ENCODE results near the gene TFB2M. TPM values are rescaled to one million over a fixed set of nuclear protein-coding genes. Genes with fewer than 3 reads are reported as not detected.
A peak's percentile ranks its signal among the peaks of the same experiment; 100 is the strongest.

The TFB2M gene
- total and polyA plus RNA-seq, 2 donors, result 11.6 to 11.7 TPM

GRCh38 chr1:246506674-246507481 lies 59.2 kb downstream of the TFB2M start, which contains the start of gene SMYD3:
TSS of gene SMYD3 (minus strand) at chr1:246507279.
- Histone ChIP-seq H3K9me3 (ENCODE audit: control insufficient read depth in 2 of 2, insufficient read depth in 1 of 2, low read length in 1 of 2) (no peaks in the 10 kb centered on the region), H3K4me1 (ENCODE audit: control insufficient read depth in 2 of 2, insufficient read depth in 2 of 2, low read length in 2 of 2) (peaks cover 7 to 13% of the 10 kb centered on the region in 2 donors), H3K27ac (ENCODE audit: low read depth in 1 of 2, low read length in 1 of 2) (peak within 1 kb of the TSS; percentile 20 to 78), H3K27me3 (ENCODE audit: control insufficient read depth in 2 of 2, insufficient read depth in 1 of 2, low read length in 1 of 2) (no peaks in the 10 kb centered on the region), H3K4me3 (ENCODE audit: low read length in 2 of 2) (peak within 1 kb of the TSS; percentile 64 to 82), H3K36me3 (ENCODE audit: control insufficient read depth in 2 of 2, insufficient read depth in 2 of 2, low read length in 1 of 2) (peaks cover 0 to 3% of the 10 kb centered on the region in 2 donors)
- under 1% methylated on average over 78 of the region's 79 CpGs for WGBS
- peak; percentile 61 to 90 (median 76) for DNase-seq (ENCODE audit: low read depth in 6 of 9, low spot score in 9 of 9)

GRCh38 chr1:246506367-246506673 lies 59.7 kb downstream of the TFB2M start:
- no peak overlapping the region for H3K27ac ChIP-seq (ENCODE audit: low read depth in 1 of 2, low read length in 1 of 2)
- H3K4me3 ChIP-seq (ENCODE audit: low read length in 2 of 2), result peak overlapping the region; percentile 64 to 82
- peaks cover 7 to 13% of the 10 kb centered on the region in 2 donors for H3K4me1 ChIP-seq (ENCODE audit: control insufficient read depth in 2 of 2, insufficient read depth in 2 of 2, low read length in 2 of 2)
- H3K9me3 ChIP-seq (ENCODE audit: control insufficient read depth in 2 of 2, insufficient read depth in 1 of 2, low read length in 1 of 2), result no peaks in the 10 kb centered on the region
- DNase-seq (ENCODE audit: low read depth in 6 of 9, low spot score in 9 of 9), result no peak
- H3K27me3 ChIP-seq (ENCODE audit: control insufficient read depth in 2 of 2, insufficient read depth in 1 of 2, low read length in 1 of 2), result no peaks in the 10 kb centered on the region
- WGBS, result 7% methylated on average over 9 of the region's 9 CpGs
- peaks cover 0 to 3% of the 10 kb centered on the region in 2 donors for H3K36me3 ChIP-seq (ENCODE audit: control insufficient read depth in 2 of 2, insufficient read depth in 2 of 2, low read length in 1 of 2)

- no peaks in the 10 kb centered on the region for H3K27me3 ChIP-seq (ENCODE audit: control insufficient read depth in 2 of 2, insufficient read depth in 1 of 2, low read length in 1 of 2)
- H3K36me3 ChIP-seq (ENCODE audit: control insufficient read depth in 2 of 2, insufficient read depth in 2 of 2, low read length in 1 of 2), result peaks cover 0 to 3% of the 10 kb centered on the region in 2 donors
- H3K4me3 ChIP-seq (ENCODE audit: low read length in 2 of 2), result no peak overlapping the region
- no peak overlapping the region for H3K27ac ChIP-seq (ENCODE audit: low read depth in 1 of 2, low read length in 1 of 2)
- 90% methylated on average over 7 of the region's 7 CpGs for WGBS
- no peaks in the 10 kb centered on the region for H3K9me3 ChIP-seq (ENCODE audit: control insufficient read depth in 2 of 2, insufficient read depth in 1 of 2, low read length in 1 of 2)
- H3K4me1 ChIP-seq (ENCODE audit: control insufficient read depth in 2 of 2, insufficient read depth in 2 of 2, low read length in 2 of 2), result peaks cover 7 to 13% of the 10 kb centered on the region in 2 donors
- no peak for DNase-seq (ENCODE audit: low read depth in 6 of 9, low spot score in 9 of 9)
Observed at GRCh38 chr1:246503341-246503740, 62.7 kb downstream of the TFB2M start.

GRCh38 chr1:246497331-246497915 lies 68.6 kb downstream of the TFB2M start:
- H3K9me3 ChIP-seq (ENCODE audit: control insufficient read depth in 2 of 2, insufficient read depth in 1 of 2, low read length in 1 of 2), result no peaks in the 10 kb centered on the region
- no peaks in the 10 kb centered on the region for H3K4me1 ChIP-seq (ENCODE audit: control insufficient read depth in 2 of 2, insufficient read depth in 2 of 2, low read length in 2 of 2)
- H3K4me3 ChIP-seq (ENCODE audit: low read length in 2 of 2), result no peak overlapping the region
- H3K27me3 ChIP-seq (ENCODE audit: control insufficient read depth in 2 of 2, insufficient read depth in 1 of 2, low read length in 1 of 2), result no peaks in the 10 kb centered on the region
- no peak overlapping the region for H3K27ac ChIP-seq (ENCODE audit: low read depth in 1 of 2, low read length in 1 of 2)
- H3K36me3 ChIP-seq (ENCODE audit: control insufficient read depth in 2 of 2, insufficient read depth in 2 of 2, low read length in 1 of 2), result no peaks in the 10 kb centered on the region
- WGBS, result 65% methylated on average over 2 of the region's 2 CpGs
- DNase-seq (ENCODE audit: low read depth in 6 of 9, low spot score in 9 of 9), result peak in 8 of 9 donors; percentile 42 to 84 (median 56)

GRCh38 chr1:246492611-246493245 lies 73.3 kb downstream of the TFB2M start:
- Histone ChIP-seq H3K36me3 (ENCODE audit: control insufficient read depth in 2 of 2, insufficient read depth in 2 of 2, low read length in 1 of 2) (no peaks in the 10 kb centered on the region), H3K9me3 (ENCODE audit: control insufficient read depth in 2 of 2, insufficient read depth in 1 of 2, low read length in 1 of 2) (no peaks in the 10 kb centered on the region), H3K4me1 (ENCODE audit: control insufficient read depth in 2 of 2, insufficient read depth in 2 of 2, low read length in 2 of 2) (no peaks in the 10 kb centered on the region), H3K4me3 (ENCODE audit: low read length in 2 of 2) (no peak overlapping the region), H3K27me3 (ENCODE audit: control insufficient read depth in 2 of 2, insufficient read depth in 1 of 2, low read length in 1 of 2) (no peaks in the 10 kb centered on the region), H3K27ac (ENCODE audit: low read depth in 1 of 2, low read length in 1 of 2) (no peak overlapping the region)
- peak in 6 of 9 donors; percentile 18 to 60 (median 26) for DNase-seq (ENCODE audit: low read depth in 6 of 9, low spot score in 9 of 9)
- 37% methylated on average over 3 of the region's 3 CpGs for WGBS

GRCh38 chr1:246491551-246492053 lies 74.5 kb downstream of the TFB2M start:
- Histone ChIP-seq H3K9me3 (ENCODE audit: control insufficient read depth in 2 of 2, insufficient read depth in 1 of 2, low read length in 1 of 2) (no peaks in the 10 kb centered on the region), H3K27ac (ENCODE audit: low read depth in 1 of 2, low read length in 1 of 2) (no peak overlapping the region), H3K36me3 (ENCODE audit: control insufficient read depth in 2 of 2, insufficient read depth in 2 of 2, low read length in 1 of 2) (no peaks in the 10 kb centered on the region), H3K4me1 (ENCODE audit: control insufficient read depth in 2 of 2, insufficient read depth in 2 of 2, low read length in 2 of 2) (no peaks in the 10 kb centered on the region), H3K27me3 (ENCODE audit: control insufficient read depth in 2 of 2, insufficient read depth in 1 of 2, low read length in 1 of 2) (no peaks in the 10 kb centered on the region), H3K4me3 (ENCODE audit: low read length in 2 of 2) (no peak overlapping the region)
- no peak for DNase-seq (ENCODE audit: low read depth in 6 of 9, low spot score in 9 of 9)
- WGBS, result 97% methylated on average over 7 of the region's 7 CpGs

Other genes with a start within 250 kb of the TFB2M start
- 27.0 TPM for gene SMYD3, start 59.0 kb downstream of the TFB2M start, total RNA-seq
- gene SMYD3, start 59.0 kb downstream of the TFB2M start, polyA plus RNA-seq, result 22.0 TPM
- gene CNST, start 195 bp upstream of the TFB2M start, total RNA-seq, result 15.7 TPM
- gene CNST, start 195 bp upstream of the TFB2M start, polyA plus RNA-seq, result 15.4 TPM
- gene SCCPDH, start 158.1 kb upstream of the TFB2M start, total RNA-seq, result 42.7 TPM
- gene SCCPDH, start 158.1 kb upstream of the TFB2M start, polyA plus RNA-seq, result 19.3 TPM

Data from thymus (tissue), 11 donors.